Bronchial epithelial cell (primary cell): ENCODE measurements around the gene TEX9. TPM values are rescaled to one million over a fixed set of nuclear protein-coding genes. Genes with fewer than 3 reads are reported as not detected.

Experiments used
- DNase-seq: peaks from one replicate; pipeline ENCODE4 v3.0.0-alpha.2; 2010; ENCODE audit warnings: low read depth
- FAIRE-seq: peaks from 2 replicates; lab custom pipeline; 2011; peaks lifted over from hg19 to GRCh38; lab: Jason Lieb, UNC
- H3K27me3 ChIP-seq: 2 replicates; pipeline ENCODE4 v1.5.1; 2011; ENCODE audit warnings: low read length; ENCODE audit not compliant: control insufficient read depth, insufficient read depth
- H3K36me3 ChIP-seq: 2 replicates; pipeline ENCODE4 v1.5.1; 2011; ENCODE audit warnings: low read length; ENCODE audit not compliant: control insufficient read depth, insufficient read depth
- H3K4me3 ChIP-seq: 2 replicates; pipeline ENCODE4 v1.5.1; 2011; ENCODE audit warnings: mild to moderate bottlenecking, low read depth, low read length, control low read depth
- CTCF ChIP-seq: IDR thresholded peaks from 2 replicates; pipeline ENCODE4 v1.5.1; 2011; ENCODE audit warnings: mild to moderate bottlenecking, moderate library complexity, low read length, control low read depth, inconsistent platforms; ENCODE audit not compliant: insufficient read depth, severe bottlenecking
- total RNA-seq: library from RNA; depleted of rRNA; stranded (reverse); fragments of >200 nt; gene quantifications from 2 replicates; pipeline ENCODE4 v1.2.1, GENCODE V29; 2014

TEX9 gene
- total RNA-seq, 1 donor from 2014 or later, result 2.6 TPM

GRCh38 chr15:56351957-56352506, 13.2 kb upstream of the TEX9 start:
- FAIRE-seq (no peak), DNase-seq (no peak)
- H3K27me3 ChIP-seq, result no peaks in the 10 kb centered on the region
- H3K36me3 ChIP-seq, result no peaks in the 10 kb centered on the region
- TF ChIP-seq CTCF, result no peak
- H3K4me3 ChIP-seq, result no peak overlapping the region

- H3K4me3 ChIP-seq, result no peak overlapping the region
- DNase-seq, result no peak
- FAIRE-seq, result no peak
- no peaks in the 10 kb centered on the region for H3K27me3 ChIP-seq
- no peaks in the 10 kb centered on the region for H3K36me3 ChIP-seq
- no peak for TF ChIP-seq CTCF
Observed at GRCh38 chr15:56353119-56353518, 12.1 kb upstream of the TEX9 start.

- FAIRE-seq (no peak), DNase-seq (no peak)
- H3K27me3 ChIP-seq, result no peaks in the 10 kb centered on the region
- H3K36me3 ChIP-seq, result no peaks in the 10 kb centered on the region
- H3K4me3 ChIP-seq, result no peak overlapping the region
- no peak for TF ChIP-seq CTCF
Observed at GRCh38 chr15:56353740-56354139, 11.5 kb upstream of the TEX9 start.

GRCh38 chr15:56356616-56357015, 8.6 kb upstream of the TEX9 start:
- Histone ChIP-seq H3K4me3 (no peak overlapping the region), H3K27me3 (no peaks in the 10 kb centered on the region), H3K36me3 (no peaks in the 10 kb centered on the region)
- no peak for TF ChIP-seq CTCF
- FAIRE-seq (no peak), DNase-seq (peak; percentile 22)

GRCh38 chr15:56358604-56359003, 6.6 kb upstream of the TEX9 start:
- Histone ChIP-seq H3K27me3 (no peaks in the 10 kb centered on the region), H3K36me3 (no peaks in the 10 kb centered on the region), H3K4me3 (no peak overlapping the region)
- no peak for DNase-seq
- no peak for TF ChIP-seq CTCF
- no peak for FAIRE-seq

- Histone ChIP-seq H3K4me3 (no peak overlapping the region), H3K36me3 (no peaks in the 10 kb centered on the region), H3K27me3 (no peaks in the 10 kb centered on the region)
- no peak for FAIRE-seq
- no peak for DNase-seq
- no peak for TF ChIP-seq CTCF
Observed at GRCh38 chr15:56361987-56362386, 3.2 kb upstream of the TEX9 start.
